ENCODE data around the gene ZNRF3.

- TF ChIP-seq CTCF (IDR thresholded peaks at IDR 0.05) (no peak), EZH2phosphoT487 (IDR thresholded peaks at IDR 0.05) (no peak), EZH2 (IDR thresholded peaks at IDR 0.05) (no peak)
Observed at GRCh38 chr22:28978158-28978557, 94.8 kb downstream of the ZNRF3 start.
